ENCODE measurements around the gene PIP5K1B. TPM values are rescaled to one million over a fixed set of nuclear protein-coding genes. Genes with fewer than 3 reads are reported as not detected.

Gene PIP5K1B
- total RNA-seq, 1 experiment from 2014 or later, result 5.2 TPM

DNA sequence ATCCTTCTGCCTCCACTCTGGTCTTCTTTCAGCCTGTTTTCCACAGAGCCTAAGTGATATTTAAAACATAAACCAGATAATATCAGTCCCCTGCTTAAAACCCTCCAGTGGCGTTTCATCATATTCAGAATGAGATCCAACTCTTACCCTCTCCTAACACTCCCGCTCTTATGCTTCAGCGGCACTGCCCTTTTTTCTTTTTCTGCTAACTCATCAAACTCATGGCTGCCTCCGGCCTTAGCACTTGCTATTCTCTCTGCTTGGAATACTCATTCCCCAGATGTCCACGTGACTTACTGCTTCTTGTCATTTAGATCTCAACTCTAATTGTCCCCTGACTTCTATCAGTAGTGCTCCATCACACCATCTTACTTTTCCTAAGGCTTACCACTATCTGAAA lies 73.6 kb downstream of the PIP5K1B start:
- no peaks in the 10 kb centered on the region for H3K27me3 Mint-ChIP-seq (ENCODE audit: low read depth)
- H3K4me1 Mint-ChIP-seq, result peaks cover 7% of the 10 kb centered on the region
- ChIA-PET POLR2A (interaction anchor here (0.6 kb wide), 1 partner anchor 163 kb away, joined by 3 read pairs; no protein-coding TSS in a partner anchor), CTCF (interaction anchor here (1.4 kb wide), 1 partner anchor 195 kb away, joined by 14 read pairs; no protein-coding TSS in a partner anchor)
- no peak overlapping the region for H3K27ac Mint-ChIP-seq
- H3K9me3 Mint-ChIP-seq, result no peaks in the 10 kb centered on the region
- no peaks in the 10 kb centered on the region for H3K36me3 Mint-ChIP-seq
- ATAC-seq (no peak), DNase-seq (ENCODE audit: low spot score) (no peak)
- TF ChIP-seq NR1H2 (CRISPR knock-in tag; IDR thresholded peaks at IDR 0.05) (no peak), CREB1 (CRISPR knock-in tag; IDR thresholded peaks at IDR 0.05) (no peak), PRDM15 (CRISPR knock-in tag; IDR thresholded peaks at IDR 0.05) (no peak), ZNF263 (CRISPR knock-in tag; IDR thresholded peaks at IDR 0.05; ENCODE audit: low read depth) (no peak), NFE2L1 (CRISPR knock-in tag; IDR thresholded peaks at IDR 0.05) (no peak), EMX1 (CRISPR knock-in tag; IDR thresholded peaks at IDR 0.05) (no peak), TEAD4 (CRISPR knock-in tag; IDR thresholded peaks at IDR 0.05) (no peak), E2F4 (CRISPR knock-in tag; IDR thresholded peaks at IDR 0.05; ENCODE audit: borderline replicate concordance, low read depth) (no peak), PRRX2 (CRISPR knock-in tag; IDR thresholded peaks at IDR 0.05) (no peak), HMGA2 (CRISPR knock-in tag; IDR thresholded peaks at IDR 0.05) (no peak), ZNF121 (CRISPR knock-in tag; IDR thresholded peaks at IDR 0.05) (no peak), STAT6 (CRISPR knock-in tag; conservative IDR thresholded peaks at IDR 0.05; ENCODE audit: low read depth) (no peak), ZBTB21 (CRISPR knock-in tag; IDR thresholded peaks at IDR 0.05; ENCODE audit: borderline replicate concordance) (no peak)
- TF ChIP-seq, protein P1, sequence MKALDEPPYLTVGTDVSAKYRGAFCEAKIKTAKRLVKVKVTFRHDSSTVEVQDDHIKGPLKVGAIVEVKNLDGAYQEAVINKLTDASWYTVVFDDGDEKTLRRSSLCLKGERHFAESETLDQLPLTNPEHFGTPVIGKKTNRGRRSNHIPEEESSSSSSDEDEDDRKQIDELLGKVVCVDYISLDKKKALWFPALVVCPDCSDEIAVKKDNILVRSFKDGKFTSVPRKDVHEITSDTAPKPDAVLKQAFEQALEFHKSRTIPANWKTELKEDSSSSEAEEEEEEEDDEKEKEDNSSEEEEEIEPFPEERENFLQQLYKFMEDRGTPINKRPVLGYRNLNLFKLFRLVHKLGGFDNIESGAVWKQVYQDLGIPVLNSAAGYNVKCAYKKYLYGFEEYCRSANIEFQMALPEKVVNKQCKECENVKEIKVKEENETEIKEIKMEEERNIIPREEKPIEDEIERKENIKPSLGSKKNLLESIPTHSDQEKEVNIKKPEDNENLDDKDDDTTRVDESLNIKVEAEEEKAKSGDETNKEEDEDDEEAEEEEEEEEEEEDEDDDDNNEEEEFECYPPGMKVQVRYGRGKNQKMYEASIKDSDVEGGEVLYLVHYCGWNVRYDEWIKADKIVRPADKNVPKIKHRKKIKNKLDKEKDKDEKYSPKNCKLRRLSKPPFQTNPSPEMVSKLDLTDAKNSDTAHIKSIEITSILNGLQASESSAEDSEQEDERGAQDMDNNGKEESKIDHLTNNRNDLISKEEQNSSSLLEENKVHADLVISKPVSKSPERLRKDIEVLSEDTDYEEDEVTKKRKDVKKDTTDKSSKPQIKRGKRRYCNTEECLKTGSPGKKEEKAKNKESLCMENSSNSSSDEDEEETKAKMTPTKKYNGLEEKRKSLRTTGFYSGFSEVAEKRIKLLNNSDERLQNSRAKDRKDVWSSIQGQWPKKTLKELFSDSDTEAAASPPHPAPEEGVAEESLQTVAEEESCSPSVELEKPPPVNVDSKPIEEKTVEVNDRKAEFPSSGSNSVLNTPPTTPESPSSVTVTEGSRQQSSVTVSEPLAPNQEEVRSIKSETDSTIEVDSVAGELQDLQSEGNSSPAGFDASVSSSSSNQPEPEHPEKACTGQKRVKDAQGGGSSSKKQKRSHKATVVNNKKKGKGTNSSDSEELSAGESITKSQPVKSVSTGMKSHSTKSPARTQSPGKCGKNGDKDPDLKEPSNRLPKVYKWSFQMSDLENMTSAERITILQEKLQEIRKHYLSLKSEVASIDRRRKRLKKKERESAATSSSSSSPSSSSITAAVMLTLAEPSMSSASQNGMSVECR (CRISPR knock-in tag; IDR thresholded peaks at IDR 0.05; ENCODE audit: borderline replicate concordance), result no peak
- H3K4me3 Mint-ChIP-seq, result no peak overlapping the region

Measured in WTC11 (cell line).